Fibroblast of lung (primary cell): ENCODE measurements around the gene GAPDHS. TPM values are rescaled to one million over a fixed set of nuclear protein-coding genes. Genes with fewer than 3 reads are reported as not detected.

Source experiments
- DNase-seq, 2 donors: peaks; one replicate each; pipeline versions ENCODE4 v3.0.0 to v3.0.0-alpha.2; 2010; ENCODE audit warnings: low read depth in 2 of 2
- H2AFZ ChIP-seq: 2 replicates; pipeline ENCODE4 v1.5.1; 2012; ENCODE audit warnings: low read length, control low read depth, inconsistent platforms
- H3K27ac ChIP-seq: 2 replicates; pipeline ENCODE4 v1.5.1; 2011; ENCODE audit warnings: low read length, control low read depth; ENCODE audit not compliant: insufficient read depth
- H3K27me3 ChIP-seq: 2 replicates; pipeline ENCODE4 v1.5.1; 2011; ENCODE audit warnings: mild to moderate bottlenecking, low read length; ENCODE audit not compliant: control insufficient read depth, insufficient read depth
- H3K36me3 ChIP-seq: 2 replicates; pipeline ENCODE4 v1.5.1; 2011; ENCODE audit warnings: low read length; ENCODE audit not compliant: control insufficient read depth, insufficient read depth
- H3K4me1 ChIP-seq: 2 replicates; pipeline ENCODE4 v1.5.1; 2011; ENCODE audit warnings: low read length; ENCODE audit not compliant: control insufficient read depth, insufficient read depth; ENCODE audit errors: extremely low read depth
- H3K4me2 ChIP-seq: 2 replicates; pipeline ENCODE4 v1.5.1; 2011; ENCODE audit warnings: low read length, control low read depth; ENCODE audit not compliant: insufficient read depth; ENCODE audit errors: extremely low read depth
- H3K4me3 ChIP-seq, 4 experiments: fragments of 200-600 bp in 1 of 4; sonication (generic) in 1 of 4; replicated peaks in 1 of 4; 2 replicates each; pipeline ENCODE4 v1.5.1; 2011 to 2016; ENCODE audit warnings: low read length in 4 of 4, low read depth in 3 of 4, mild to moderate bottlenecking in 3 of 4, control low read depth in 2 of 4, inconsistent platforms in 1 of 4, mixed read lengths in 1 of 4; ENCODE audit not compliant: insufficient read depth in 1 of 4; ENCODE audit errors: control extremely low read depth in 1 of 4
- H3K79me2 ChIP-seq: 2 replicates; pipeline ENCODE4 v1.5.1; 2012; ENCODE audit warnings: mild to moderate bottlenecking, low read length, inconsistent platforms; ENCODE audit not compliant: control insufficient read depth, insufficient read depth
- H3K9ac ChIP-seq: 2 replicates; pipeline ENCODE4 v1.5.1; 2011; ENCODE audit warnings: mild to moderate bottlenecking, low read length, control low read depth; ENCODE audit not compliant: insufficient read depth
- H3K9me3 ChIP-seq: 2 replicates; pipeline ENCODE4 v1.5.1; 2012; ENCODE audit warnings: low read depth, low read length; ENCODE audit not compliant: control insufficient read depth, insufficient read depth
- H4K20me1 ChIP-seq: 2 replicates; pipeline ENCODE4 v1.5.1; 2011; ENCODE audit warnings: low read length; ENCODE audit not compliant: control insufficient read depth, insufficient read depth; ENCODE audit errors: extremely low read depth
- EZH2 ChIP-seq: IDR thresholded peaks from 2 replicates; pipeline ENCODE4 v1.5.1; 2012; ENCODE audit warnings: low read length, control low read depth, mild to moderate bottlenecking; ENCODE audit errors: missing control alignments
- polyA plus RNA-seq, 2 donors: library from polyadenylated mRNA; depleted of rRNA in 1 of 2; stranded (reverse) in 1 of 2; unstranded in 1 of 2; fragments of >200 nt; gene quantifications; 2 replicates each; pipeline ENCODE4 v1.2.1, GENCODE V29; 2011 to 2012; ENCODE audit warnings: missing spikeins in 1 of 2
- total RNA-seq: library from RNA; depleted of rRNA; stranded (reverse); fragments of >200 nt; gene quantifications from 2 replicates; pipeline ENCODE4 v1.2.1, GENCODE V29; 2014
- TF ChIP-seq, protein P1 (sequence below), 2 donors: IDR thresholded peaks in 1 of 2; conservative IDR thresholded peaks in 1 of 2; 1 replicate in 1 of 2; 2 replicates in 1 of 2; pipeline ENCODE4 v1.5.1; 2011 to 2012; ENCODE audit warnings: low read length in 2 of 2, control low read depth in 1 of 2, inconsistent platforms in 1 of 2, low read depth in 1 of 2, mild to moderate bottlenecking in 1 of 2

GAPDHS gene
- total and polyA plus RNA-seq, 2 donors (not counting 1 experiment from before 2014, with no cell fraction given) = not detected

DNA sequence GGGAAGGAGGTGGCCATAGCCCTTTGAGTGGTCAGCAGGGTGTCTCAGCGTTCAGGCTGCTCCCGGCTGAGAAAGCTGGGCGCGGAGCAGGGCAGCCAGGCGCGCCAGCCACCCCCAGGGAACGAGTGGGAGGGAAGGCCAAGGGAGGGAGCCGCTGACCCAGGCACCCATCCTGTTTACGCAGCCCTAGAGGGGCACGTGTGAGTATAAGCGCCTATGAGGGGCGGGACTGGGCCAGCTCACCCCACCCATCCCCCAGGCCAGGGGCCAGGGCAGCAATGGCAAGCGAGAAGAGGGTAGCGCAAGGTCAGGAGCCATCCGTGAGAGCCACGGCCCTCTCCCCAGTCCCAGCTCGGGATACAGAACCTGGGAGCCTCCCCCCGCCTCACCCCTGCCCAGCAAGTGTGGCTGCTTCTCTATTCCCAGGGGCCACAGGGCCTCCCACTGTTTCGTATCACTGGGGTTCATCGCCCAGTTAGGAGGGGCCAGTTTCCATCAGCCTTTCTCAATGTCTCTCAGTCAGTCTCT lies 18.9 kb upstream of the GAPDHS start:
- H3K36me3 ChIP-seq = no peaks in the 10 kb centered on the region
- H2AFZ ChIP-seq = no peak overlapping the region
- H3K4me1 ChIP-seq = peaks cover 15% of the 10 kb centered on the region
- H3K79me2 ChIP-seq = no peaks in the 10 kb centered on the region
- no peak overlapping the region for H3K4me2 ChIP-seq
- H3K9me3 ChIP-seq = no peaks in the 10 kb centered on the region
- H4K20me1 ChIP-seq = no peaks in the 10 kb centered on the region
- TF ChIP-seq, protein P1, sequence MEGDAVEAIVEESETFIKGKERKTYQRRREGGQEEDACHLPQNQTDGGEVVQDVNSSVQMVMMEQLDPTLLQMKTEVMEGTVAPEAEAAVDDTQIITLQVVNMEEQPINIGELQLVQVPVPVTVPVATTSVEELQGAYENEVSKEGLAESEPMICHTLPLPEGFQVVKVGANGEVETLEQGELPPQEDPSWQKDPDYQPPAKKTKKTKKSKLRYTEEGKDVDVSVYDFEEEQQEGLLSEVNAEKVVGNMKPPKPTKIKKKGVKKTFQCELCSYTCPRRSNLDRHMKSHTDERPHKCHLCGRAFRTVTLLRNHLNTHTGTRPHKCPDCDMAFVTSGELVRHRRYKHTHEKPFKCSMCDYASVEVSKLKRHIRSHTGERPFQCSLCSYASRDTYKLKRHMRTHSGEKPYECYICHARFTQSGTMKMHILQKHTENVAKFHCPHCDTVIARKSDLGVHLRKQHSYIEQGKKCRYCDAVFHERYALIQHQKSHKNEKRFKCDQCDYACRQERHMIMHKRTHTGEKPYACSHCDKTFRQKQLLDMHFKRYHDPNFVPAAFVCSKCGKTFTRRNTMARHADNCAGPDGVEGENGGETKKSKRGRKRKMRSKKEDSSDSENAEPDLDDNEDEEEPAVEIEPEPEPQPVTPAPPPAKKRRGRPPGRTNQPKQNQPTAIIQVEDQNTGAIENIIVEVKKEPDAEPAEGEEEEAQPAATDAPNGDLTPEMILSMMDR (conservative IDR thresholded peaks at IDR 0.05 in 1 of 2, IDR thresholded peaks at IDR 0.05 in 1 of 2; ENCODE audit: low read depth in 1 of 2, low read length in 2 of 2) = no peak
- no peak for TF ChIP-seq EZH2
- peak overlapping the region; percentile 43 for H3K9ac ChIP-seq
- H3K27ac ChIP-seq = no peak overlapping the region
- H3K27me3 ChIP-seq = peaks cover 14% of the 10 kb centered on the region
- H3K4me3 ChIP-seq = no peak overlapping the region
- DNase-seq = no peak

DNA sequence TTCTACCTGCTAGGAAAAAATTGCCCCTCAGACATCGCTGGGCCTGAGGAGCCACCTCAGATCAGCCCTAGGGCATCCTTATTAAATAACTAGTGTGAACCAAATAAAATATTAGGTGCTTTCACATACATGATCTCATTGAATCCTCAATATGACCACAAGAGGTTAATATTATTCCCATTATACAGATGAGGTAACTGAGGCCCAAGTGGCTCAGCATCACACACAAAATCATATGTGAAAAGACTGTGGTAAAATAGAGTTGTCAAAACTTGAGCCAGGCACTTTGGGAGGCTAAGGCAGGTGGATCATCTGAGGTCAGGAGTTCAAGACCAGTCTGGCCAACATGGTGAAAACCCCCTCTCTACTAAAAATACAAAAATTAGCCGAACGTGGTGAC lies 16.9 kb upstream of the GAPDHS start:
- no peaks in the 10 kb centered on the region for H4K20me1 ChIP-seq
- DNase-seq = no peak
- H3K79me2 ChIP-seq = no peaks in the 10 kb centered on the region
- H3K36me3 ChIP-seq = no peaks in the 10 kb centered on the region
- no peak overlapping the region for H2AFZ ChIP-seq
- H3K4me1 ChIP-seq = peaks cover 11% of the 10 kb centered on the region
- no peak for TF ChIP-seq EZH2
- TF ChIP-seq, protein P1 (conservative IDR thresholded peaks at IDR 0.05 in 1 of 2, IDR thresholded peaks at IDR 0.05 in 1 of 2; ENCODE audit: low read depth in 1 of 2, low read length in 2 of 2) = no peak
- no peak overlapping the region for H3K27ac ChIP-seq
- H3K9me3 ChIP-seq = no peaks in the 10 kb centered on the region
- H3K4me2 ChIP-seq = no peak overlapping the region
- H3K9ac ChIP-seq = no peak overlapping the region
- no peak overlapping the region for H3K4me3 ChIP-seq
- peaks cover 2% of the 10 kb centered on the region for H3K27me3 ChIP-seq

DNA sequence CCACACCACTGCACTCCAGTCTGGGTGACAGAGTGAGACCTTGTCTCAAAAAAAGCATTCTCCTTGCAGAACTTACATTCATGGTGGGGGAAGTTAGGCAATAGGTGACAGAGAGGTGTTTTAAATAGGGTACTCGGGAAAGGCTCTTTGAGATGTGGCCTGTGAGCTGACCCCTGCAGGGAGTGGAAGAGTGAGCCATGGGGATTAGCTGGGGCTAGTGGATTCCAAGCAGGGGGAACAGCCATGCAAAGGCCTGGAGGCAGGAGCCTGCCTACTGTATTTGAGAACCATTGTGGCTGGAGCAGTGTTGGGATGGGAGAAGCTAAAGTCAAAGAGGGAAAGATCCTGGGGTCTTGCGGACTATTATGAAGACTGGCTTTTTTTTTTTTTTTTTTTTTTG lies 15.9 kb upstream of the GAPDHS start:
- no peak overlapping the region for H3K4me3 ChIP-seq
- no peaks in the 10 kb centered on the region for H4K20me1 ChIP-seq
- TF ChIP-seq EZH2 = no peak
- TF ChIP-seq, protein P1 (conservative IDR thresholded peaks at IDR 0.05 in 1 of 2, IDR thresholded peaks at IDR 0.05 in 1 of 2; ENCODE audit: low read depth in 1 of 2, low read length in 2 of 2) = no peak
- no peak for DNase-seq
- H3K9me3 ChIP-seq = no peaks in the 10 kb centered on the region
- no peaks in the 10 kb centered on the region for H3K79me2 ChIP-seq
- H3K4me2 ChIP-seq = no peak overlapping the region
- no peak overlapping the region for H3K9ac ChIP-seq
- H3K4me1 ChIP-seq = peaks cover 11% of the 10 kb centered on the region
- no peaks in the 10 kb centered on the region for H3K36me3 ChIP-seq
- peaks cover 2% of the 10 kb centered on the region for H3K27me3 ChIP-seq
- no peak overlapping the region for H2AFZ ChIP-seq
- H3K27ac ChIP-seq = no peak overlapping the region
